H1 (cell line): Measurements from ENCODE around the gene GTSE1.

ENCODE experiments used
- CTCF ChIP-seq, 3 experiments: IDR thresholded peaks; 1 replicate in 2 of 3; 2 replicates in 1 of 3; pipeline versions ENCODE4 v1.5.1 to v1.6.1; 2011; ENCODE audit warnings: low read length in 3 of 3, mild to moderate bottlenecking in 3 of 3, inconsistent platforms in 2 of 3, low read depth in 1 of 3, moderate library complexity in 1 of 3; ENCODE audit not compliant: insufficient read depth in 1 of 3; ENCODE audit errors: control extremely low read depth in 1 of 3
- EGR1 ChIP-seq: IDR thresholded peaks from 2 replicates; pipeline ENCODE4 v1.6.1; 2011; ENCODE audit warnings: low read depth, low read length, borderline replicate concordance
- EP300 ChIP-seq, 2 experiments: IDR thresholded peaks; 1 replicate in 1 of 2; 2 replicates in 1 of 2; pipeline ENCODE4 v1.6.1; 2011 to 2012; ENCODE audit warnings: low read depth in 2 of 2, low read length in 2 of 2, mild to moderate bottlenecking in 2 of 2, borderline replicate concordance in 1 of 2, inconsistent platforms in 1 of 2, moderate library complexity in 1 of 2
- FOSL1 ChIP-seq: IDR thresholded peaks from 2 replicates; pipeline ENCODE4 v1.6.1; 2011; ENCODE audit warnings: mild to moderate bottlenecking, low read depth, low read length, moderate library complexity; ENCODE audit not compliant: insufficient read depth
- YY1 ChIP-seq: IDR thresholded peaks from 2 replicates; pipeline ENCODE4 v1.6.1; 2011; ENCODE audit warnings: low read depth, mild to moderate bottlenecking, low read length

DNA sequence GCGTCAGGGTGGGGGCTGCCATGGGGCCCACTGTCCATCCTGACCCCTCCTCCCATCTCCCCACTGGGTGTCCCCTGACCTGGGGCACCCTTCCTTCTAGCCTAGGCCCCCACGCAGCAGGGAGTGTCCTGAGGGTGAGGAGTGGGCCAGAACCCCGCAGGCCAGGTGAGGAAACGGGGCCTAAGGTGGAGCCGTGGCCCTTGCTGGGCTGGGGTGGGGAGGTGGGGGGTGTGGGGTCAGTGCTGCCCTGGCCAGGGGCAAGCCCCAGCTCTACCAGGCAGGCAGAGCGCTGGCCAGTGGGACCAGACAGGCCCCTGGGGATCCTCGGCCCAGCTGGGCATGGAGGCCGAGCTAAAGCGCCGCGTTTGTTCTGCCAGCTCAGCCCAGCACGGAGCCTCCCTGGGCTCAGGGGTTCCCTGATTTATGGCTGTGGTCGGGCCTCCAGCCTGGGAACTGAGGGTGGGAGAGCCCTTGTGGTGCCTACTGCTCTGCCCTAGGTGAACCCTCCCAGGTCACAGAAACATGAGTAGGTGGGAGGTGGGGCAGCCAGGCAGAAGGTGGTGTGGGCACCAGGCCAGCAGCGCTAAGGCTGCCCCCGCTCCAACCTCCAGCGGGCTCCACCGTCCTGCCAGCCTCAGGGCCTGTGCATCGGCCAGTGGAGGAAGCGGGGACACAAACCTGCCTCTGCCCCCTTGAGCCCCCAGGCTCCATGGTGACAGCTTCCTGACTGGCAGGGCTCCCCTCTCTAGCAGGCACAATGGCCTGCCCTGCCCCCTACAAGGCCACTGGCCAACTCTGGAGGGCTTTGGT is 61.2 kb downstream of the GTSE1 start:
- no peak for TF ChIP-seq EGR1
- TF ChIP-seq CTCF (IDR thresholded peaks at IDR 0.05; ENCODE audit: control extremely low read depth in 1 of 3, insufficient read depth in 1 of 3, low read depth in 1 of 3, low read length in 3 of 3), result no peak
- TF ChIP-seq FOSL1, result no peak
- no peak for TF ChIP-seq YY1
- TF ChIP-seq EP300 (IDR thresholded peaks at IDR 0.05; ENCODE audit: borderline replicate concordance in 1 of 2, low read depth in 2 of 2, low read length in 2 of 2), result no peak
